Endothelial cell of umbilical vein (primary cell): ENCODE data around the gene RPIA. TPM values are rescaled to one million over a fixed set of nuclear protein-coding genes. Genes with fewer than 3 reads are reported as not detected.

Experiments used
- Bru-seq: library from RNA; stranded (reverse); fragments of 400-500 nt; gene quantifications from one replicate; lab custom pipeline; 2021; lab: Mats Ljungman, UMichigan
- BruChase-seq, 2 experiments: library from RNA; stranded (reverse); fragments of 400-500 nt; gene quantifications; one replicate each; lab custom pipeline; 2021; lab: Mats Ljungman, UMichigan
- BruUV-seq: library from RNA; stranded (reverse); fragments of 400-500 nt; replicated peaks from 2 replicates; lab custom pipeline; 2021; lab: Mats Ljungman, UMichigan
- CTCF ChIA-PET: fragments of 300-600, 350-600 bp; sonication (Branson Sonifier 250); formaldehyde crosslinking; loops from one replicate; lab custom pipeline; 2021; ENCODE audit warnings: antibody characterized with exemption, inconsistent platforms; lab: Charles Lee
- POLR2A ChIA-PET: fragments of 300-600, 350-600 bp; sonication (Branson Sonifier 250); formaldehyde crosslinking; loops from one replicate; lab custom pipeline; 2021; ENCODE audit warnings: antibody characterized with exemption, inconsistent platforms; lab: Charles Lee
- DNase-seq: peaks from one replicate; pipeline ENCODE4 v3.0.0-alpha.2; 2011; ENCODE audit warnings: low read depth, low spot score
- FAIRE-seq: peaks from 2 replicates; lab custom pipeline; 2011; peaks lifted over from hg19 to GRCh38; lab: Jason Lieb, UNC
- H2AFZ ChIP-seq: 2 replicates; pipeline ENCODE4 v1.6.0; 2012; ENCODE audit warnings: low read depth, low read length, control low read depth, inconsistent platforms
- H3K27ac ChIP-seq: 2 replicates; pipeline ENCODE4 v1.5.1; 2011; ENCODE audit warnings: low read depth, mild to moderate bottlenecking, control low read depth, low read length, moderate library complexity; ENCODE audit not compliant: insufficient read depth
- H3K27me3 ChIP-seq, 2 experiments: 2 replicates each; pipeline versions ENCODE4 v1.6.0 to v1.6.1; 2011; ENCODE audit warnings: low read length in 2 of 2, mixed read lengths in 1 of 2; ENCODE audit not compliant: control insufficient read depth in 2 of 2, insufficient read depth in 2 of 2
- H3K36me3 ChIP-seq, 2 experiments: 2 replicates in 1 of 2; 3 replicates in 1 of 2; pipeline ENCODE4 v1.5.1; 2011; ENCODE audit warnings: low read length in 2 of 2, mild to moderate bottlenecking in 1 of 2, moderate library complexity in 1 of 2; ENCODE audit not compliant: control insufficient read depth in 2 of 2, insufficient read depth in 2 of 2; ENCODE audit errors: extremely low read depth in 1 of 2
- H3K4me1 ChIP-seq: 3 replicates; pipeline ENCODE4 v1.5.1; 2011; ENCODE audit warnings: mild to moderate bottlenecking, low read length; ENCODE audit not compliant: control insufficient read depth, insufficient read depth; ENCODE audit errors: extremely low read depth
- H3K4me2 ChIP-seq: 2 replicates; pipeline ENCODE4 v1.6.1; 2011; ENCODE audit warnings: low read length, control low read depth, mixed read lengths; ENCODE audit not compliant: insufficient read depth
- H3K4me3 ChIP-seq, 3 experiments: fragments of 200-600 bp in 1 of 3; sonication (generic), shearing (Covaris generic) in 1 of 3; replicated peaks in 1 of 3; 2 replicates each; pipeline ENCODE4 v1.5.1; 2011 to 2016; ENCODE audit warnings: control low read depth in 3 of 3, low read length in 3 of 3, mild to moderate bottlenecking in 2 of 3, inconsistent platforms in 1 of 3, low read depth in 1 of 3, moderate library complexity in 1 of 3; ENCODE audit not compliant: insufficient read depth in 1 of 3
- H3K79me2 ChIP-seq: 2 replicates; pipeline ENCODE4 v1.6.0; 2012; ENCODE audit warnings: low read length, inconsistent platforms; ENCODE audit not compliant: control insufficient read depth, insufficient read depth
- H3K9ac ChIP-seq: replicated peaks from 2 replicates; pipeline ENCODE3; 2011; ENCODE audit warnings: low read length, control low read depth; ENCODE audit not compliant: insufficient read depth; ENCODE audit errors: extremely low read depth
- H3K9me1 ChIP-seq: replicated peaks from 3 replicates; pipeline ENCODE4 v1.6.0; 2011; ENCODE audit warnings: mild to moderate bottlenecking, low read length; ENCODE audit not compliant: control insufficient read depth, insufficient read depth; ENCODE audit errors: extremely low read depth
- H3K9me3 ChIP-seq: replicated peaks from 2 replicates; pipeline ENCODE4 v1.5.1; 2012; ENCODE audit warnings: low read length, inconsistent platforms; ENCODE audit not compliant: control insufficient read depth, insufficient read depth
- H4K20me1 ChIP-seq: replicated peaks from 2 replicates; pipeline ENCODE3; 2011; ENCODE audit warnings: mild to moderate bottlenecking, low read length; ENCODE audit not compliant: control insufficient read depth, insufficient read depth; ENCODE audit errors: extremely low read depth
- CTCF ChIP-seq, 2 donors: IDR thresholded peaks; 1 replicate in 1 of 2; 2 replicates in 1 of 2; pipeline ENCODE4 v1.5.1; 2011; ENCODE audit warnings: low read length in 2 of 2, mild to moderate bottlenecking in 2 of 2, moderate library complexity in 2 of 2, control low read depth in 1 of 2, inconsistent platforms in 1 of 2, low read depth in 1 of 2; ENCODE audit not compliant: insufficient read depth in 1 of 2; ENCODE audit errors: extremely low read depth in 1 of 2
- FOS ChIP-seq: IDR thresholded peaks from 2 replicates; pipeline ENCODE4 v1.6.1; 2011; ENCODE audit warnings: mild to moderate bottlenecking, low read length, moderate library complexity, borderline replicate concordance; ENCODE audit not compliant: insufficient read depth
- GATA2 ChIP-seq: IDR thresholded peaks from 2 replicates; pipeline ENCODE4 v1.7.0; 2011; ENCODE audit warnings: low read depth, mild to moderate bottlenecking, moderate library complexity, mixed read lengths, low read length; ENCODE audit not compliant: insufficient read length, insufficient read depth
- JUN ChIP-seq: IDR thresholded peaks from 2 replicates; pipeline ENCODE4 v1.6.1; 2011; ENCODE audit warnings: borderline replicate concordance, low read depth; ENCODE audit not compliant: insufficient read length, insufficient read depth
- MAX ChIP-seq: IDR thresholded peaks from 2 replicates; pipeline ENCODE4 v1.6.1; 2011; ENCODE audit not compliant: insufficient read depth, insufficient read length
- POLR2A ChIP-seq: IDR thresholded peaks from 2 replicates; pipeline ENCODE4 v1.6.1; 2012; ENCODE audit warnings: low read depth, mild to moderate bottlenecking, control low read depth, low read length
- dilution Hi-C: fragments of 300-500 bp; cut with MboI; formaldehyde crosslinking; loops from one replicate; pipeline ENCODE4 v1.15.0; 2019; ENCODE audit warnings: low sequenced_read_pairs; ENCODE audit not compliant: extremely low pct_ligation_motif_present
- intact Hi-C: fragments of 100-400 bp; cut with micrococcal nuclease; formaldehyde crosslinking; loops from one replicate; pipeline ENCODE4 v1.10.0; 2022
- long read RNA-seq: library from polyadenylated mRNA; stranded (forward); transcript quantifications from one replicate; pipeline ENCODE4 v2.0.0, GENCODE V29; 2021
- polyA minus RNA-seq, 3 experiments: library from RNA; depleted of rRNA, polyadenylated mRNA; stranded (reverse); fragments of >200 nt; gene quantifications; 1 replicate in 1 of 3; 2 replicates in 2 of 3; pipeline ENCODE4 v1.2.3, GENCODE V29; 2011
- polyA plus RNA-seq, 4 experiments: library from polyadenylated mRNA; depleted of rRNA in 3 of 4; stranded (reverse) in 3 of 4; unstranded in 1 of 4; fragments of >200 nt; gene quantifications; 2 replicates each; pipeline versions ENCODE4 v1.2.1 to v1.2.3, GENCODE V29; 2011 to 2012; ENCODE audit warnings: missing spikeins in 1 of 4
- total RNA-seq: library from RNA; stranded (reverse); gene quantifications from 2 replicates; pipeline ENCODE4 v1.2.3, GENCODE V29; 2021

Gene RPIA
- total RNA-seq (29.8 and 30.3 TPM in 2 replicates), polyA plus RNA-seq (14.0 and 15.7 TPM in 2 replicates), polyA minus RNA-seq (17.6 and 20.3 TPM in 2 replicates), Bru-seq, nascent RNA (percentile 78 among the genes with signal in this experiment), BruChase-seq, experiment 1, labeled RNA remaining after a 6-hour chase (percentile 69 among the genes with signal in this experiment), BruChase-seq, experiment 2, labeled RNA remaining after a 2-hour chase (percentile 66 among the genes with signal in this experiment)
- 20.8 and 22.5 TPM in 2 replicates for polyA plus RNA-seq (2011; cell fraction: cytosol; rRNA removed)
- polyA plus RNA-seq (2011; cell fraction: nucleus; rRNA removed), result 12.2 and 13.2 TPM in 2 replicates
- 25.7 and 26.9 TPM in 2 replicates for polyA plus RNA-seq (2012)
- polyA minus RNA-seq (2011; cell fraction: cytosol; rRNA and poly(A)+ RNA removed), result 6.6 TPM
- polyA minus RNA-seq (2011; cell fraction: nucleus; rRNA and poly(A)+ RNA removed), result 4.4 and 5.8 TPM in 2 replicates
- long read RNA-seq, transcript RPIA-201 (9 exons, 1,848 nt), result major isoform, 83 of 105 reads
- long read RNA-seq, partial matches to known transcripts, result 3 of 105 reads
- long read RNA-seq, other reads (novel, unspliced or antisense), result 19 of 105 reads

- FAIRE-seq, result peak; percentile 100
- POLR2A ChIA-PET, result interaction anchor here (1.5 kb wide), 1 partner anchor 46 kb away, joined by 4 read pairs; no protein-coding TSS in a partner anchor
- Histone ChIP-seq H2AFZ (peak within 1 kb of the TSS; percentile 88), H3K36me3 (no peaks in the 10 kb centered on the region), H3K4me1 (peaks cover 13% of the 10 kb centered on the region), H3K9ac (peak within 1 kb of the TSS; percentile 74), H4K20me1 (no peaks in the 10 kb centered on the region), H3K9me1 (no peaks in the 10 kb centered on the region), H3K27ac (peak within 1 kb of the TSS; percentile 59), H3K27me3 (no peaks in the 10 kb centered on the region), H3K4me3 (peak within 1 kb of the TSS; percentile 44 to 83 (median 73)), H3K4me2 (peak within 1 kb of the TSS; percentile 74), H3K79me2 (peaks cover 42% of the 10 kb centered on the region), H3K9me3 (no peaks in the 10 kb centered on the region)
- intact Hi-C loops, result loop anchor here (1.0 to 5.0 kb wide), 5 partner anchors 46 to 226 kb away; partner anchors contain the start of gene EIF2AK3
- peak; percentile 99 for DNase-seq
- dilution Hi-C loops, result no loop called here
- BruUV-seq, result no TSS peak
- peak; percentile 86 for TF ChIP-seq MAX
- TF ChIP-seq POLR2A, result peak; percentile 61
- TF ChIP-seq FOS, result peak; percentile 28
- TF ChIP-seq GATA2, result no peak
- TF ChIP-seq CTCF (IDR thresholded peaks at IDR 0.05; ENCODE audit: extremely low read depth in 1 of 2, insufficient read depth in 1 of 2, low read depth in 1 of 2, low read length in 2 of 2), result peak; percentile 71 to 76
- no peak for TF ChIP-seq JUN
- CTCF ChIA-PET, result interaction anchor here (0.7 to 2.3 kb wide), 10 partner anchors 10 to 91 kb away, joined by 3 to 13 read pairs (median 4); no protein-coding TSS in a partner anchor
Measured at GRCh38 chr2:88691339-88692183, at the start of gene RPIA. RPIA (plus strand) TSS chr2:88691673; CDS start chr2:88691699, 26 bp downstream.
